Measurements from ENCODE around the gene KCNF1.

KCNF1 gene

GRCh38 chr2:10903861-10904210, 7.9 kb upstream of the KCNF1 start:
- no peak for TF ChIP-seq OSR1 (CRISPR knock-in tag; IDR thresholded peaks at IDR 0.05)
- no peak for TF ChIP-seq PPARA (CRISPR knock-in tag; IDR thresholded peaks at IDR 0.05; ENCODE audit: borderline replicate concordance)
- no peak for TF ChIP-seq ISL1 (CRISPR knock-in tag; IDR thresholded peaks at IDR 0.05)
- no peak for TF ChIP-seq ZNF70 (CRISPR knock-in tag; IDR thresholded peaks at IDR 0.05)
- TF ChIP-seq PATZ1 (CRISPR knock-in tag; IDR thresholded peaks at IDR 0.05; ENCODE audit: borderline replicate concordance): no peak
- no peak for TF ChIP-seq CSDC2 (CRISPR knock-in tag; IDR thresholded peaks at IDR 0.05)
- TF ChIP-seq ZC3H10 (CRISPR knock-in tag; IDR thresholded peaks at IDR 0.05): no peak
- TF ChIP-seq TOX (CRISPR knock-in tag; IDR thresholded peaks at IDR 0.05; ENCODE audit: borderline replicate concordance): no peak
- no peak for TF ChIP-seq SNAI2 (CRISPR knock-in tag; IDR thresholded peaks at IDR 0.05)
- no peak for TF ChIP-seq POU6F1 (CRISPR knock-in tag; IDR thresholded peaks at IDR 0.05; ENCODE audit: borderline replicate concordance, low read depth)
- TF ChIP-seq CREB5 (CRISPR knock-in tag; IDR thresholded peaks at IDR 0.05; ENCODE audit: low read depth): no peak
- no peak for TF ChIP-seq ZNF565 (CRISPR knock-in tag; conservative IDR thresholded peaks at IDR 0.05; ENCODE audit: low read depth)
- TF ChIP-seq BACH2 (CRISPR knock-in tag; IDR thresholded peaks at IDR 0.05; ENCODE audit: borderline replicate concordance): no peak
- no peak for TF ChIP-seq RARB (CRISPR knock-in tag; IDR thresholded peaks at IDR 0.05)
- TF ChIP-seq ARNTL (CRISPR knock-in tag; IDR thresholded peaks at IDR 0.05; ENCODE audit: borderline replicate concordance, low read depth): no peak
- TF ChIP-seq CSRNP3 (CRISPR knock-in tag; IDR thresholded peaks at IDR 0.05): no peak
- TF ChIP-seq ESRRG (CRISPR knock-in tag; IDR thresholded peaks at IDR 0.05): no peak
- no peak for TF ChIP-seq ZFP3 (CRISPR knock-in tag; IDR thresholded peaks at IDR 0.05)
- TF ChIP-seq GLIS3 (CRISPR knock-in tag; IDR thresholded peaks at IDR 0.05): no peak
- ATAC-seq: no peak

- TF ChIP-seq ZNF70 (CRISPR knock-in tag; IDR thresholded peaks at IDR 0.05): no peak
- no peak for TF ChIP-seq TCF4 (CRISPR knock-in tag; IDR thresholded peaks at IDR 0.05; ENCODE audit: borderline replicate concordance)
- TF ChIP-seq ESRRG (CRISPR knock-in tag; IDR thresholded peaks at IDR 0.05): no peak
- no peak for TF ChIP-seq ZNF8 (CRISPR knock-in tag; IDR thresholded peaks at IDR 0.05)
- TF ChIP-seq TOX (CRISPR knock-in tag; IDR thresholded peaks at IDR 0.05; ENCODE audit: borderline replicate concordance): no peak
- TF ChIP-seq OSR1 (CRISPR knock-in tag; IDR thresholded peaks at IDR 0.05): no peak
- no peak for TF ChIP-seq BACH2 (CRISPR knock-in tag; IDR thresholded peaks at IDR 0.05; ENCODE audit: borderline replicate concordance)
- ATAC-seq: no peak
Measured at GRCh38 chr2:10904455-10904854, 7.3 kb upstream of the KCNF1 start.

- no peak for ATAC-seq
- TF ChIP-seq ZNF565 (CRISPR knock-in tag; conservative IDR thresholded peaks at IDR 0.05; ENCODE audit: low read depth) (no peak), SNAI2 (CRISPR knock-in tag; IDR thresholded peaks at IDR 0.05) (no peak), ZFP3 (CRISPR knock-in tag; IDR thresholded peaks at IDR 0.05) (no peak), TCF4 (CRISPR knock-in tag; IDR thresholded peaks at IDR 0.05; ENCODE audit: borderline replicate concordance) (no peak), RARB (CRISPR knock-in tag; IDR thresholded peaks at IDR 0.05) (no peak), TOX (CRISPR knock-in tag; IDR thresholded peaks at IDR 0.05; ENCODE audit: borderline replicate concordance) (no peak), ZFP30 (CRISPR knock-in tag; IDR thresholded peaks at IDR 0.05) (no peak), ISL1 (CRISPR knock-in tag; IDR thresholded peaks at IDR 0.05) (no peak), PPARA (CRISPR knock-in tag; IDR thresholded peaks at IDR 0.05; ENCODE audit: borderline replicate concordance) (no peak), PATZ1 (CRISPR knock-in tag; IDR thresholded peaks at IDR 0.05; ENCODE audit: borderline replicate concordance) (no peak), ZNF70 (CRISPR knock-in tag; IDR thresholded peaks at IDR 0.05) (no peak), CREB5 (CRISPR knock-in tag; IDR thresholded peaks at IDR 0.05; ENCODE audit: low read depth) (no peak)
Measured at GRCh38 chr2:10905006-10905861, 6.5 kb upstream of the KCNF1 start.

All from SK-N-SH treated with all-trans-retinoic acid at 6 μM for 48 hours (cell line).